ENCODE measurements around the gene WDR73. TPM values are rescaled to one million over a fixed set of nuclear protein-coding genes. Genes with fewer than 3 reads are reported as not detected.
"Not testable (repeated sequence)": the region's sequence is repeated elsewhere in the genome, so short reads cannot be mapped to it uniquely, and the experiment has no call there.

Gene WDR73
- total and polyA plus RNA-seq, 4 donors: 7.5 to 16.0 (median 10.1) TPM

- TF ChIP-seq RXRA (IDR thresholded peaks at IDR 0.05) (no peak), SP1 (IDR thresholded peaks at IDR 0.05) (no peak), HNF4G (IDR thresholded peaks at IDR 0.05) (no peak), TAF1 (conservative IDR thresholded peaks at IDR 0.05) (no peak)
Measured at GRCh38 chr15:84643838-84644237, 10.2 kb downstream of the WDR73 start (continued).

GRCh38 chr15:84642640-84643039 lies 11.4 kb downstream of the WDR73 start:
- 55% methylated on average over 2 of the region's 2 CpGs for WGBS
- DNase-seq (ENCODE audit: low spot score); H3K9me3 ChIP-seq (ENCODE audit: control insufficient read depth in 4 of 4, low read length in 3 of 4); H3K4me3 ChIP-seq (ENCODE audit: low read depth in 1 of 3, low read length in 3 of 3); H3K9ac ChIP-seq (ENCODE audit: low read depth in 1 of 2, low read length in 2 of 2); H3K27me3 ChIP-seq (ENCODE audit: control insufficient read depth in 4 of 4, insufficient read depth in 4 of 4, low read length in 3 of 4); H3K27ac ChIP-seq (ENCODE audit: low read depth in 1 of 2, low read length in 2 of 2); H3K4me1 ChIP-seq (ENCODE audit: control insufficient read depth in 4 of 4, insufficient read depth in 4 of 4, low read length in 3 of 4): not testable (repeated sequence)
- peaks cover 15 to 64% (median 55%) of the 10 kb centered on the region in 4 donors for H3K36me3 ChIP-seq (ENCODE audit: control insufficient read depth in 4 of 4, insufficient read depth in 3 of 4, low read depth in 1 of 4, low read length in 3 of 4)

- H3K4me3 ChIP-seq (ENCODE audit: low read depth in 1 of 3, low read length in 3 of 3); DNase-seq (ENCODE audit: low spot score); H3K4me1 ChIP-seq (ENCODE audit: control insufficient read depth in 4 of 4, insufficient read depth in 4 of 4, low read length in 3 of 4); H3K27ac ChIP-seq (ENCODE audit: low read depth in 1 of 2, low read length in 2 of 2); H3K9ac ChIP-seq (ENCODE audit: low read depth in 1 of 2, low read length in 2 of 2); H3K27me3 ChIP-seq (ENCODE audit: control insufficient read depth in 4 of 4, insufficient read depth in 4 of 4, low read length in 3 of 4); H3K9me3 ChIP-seq (ENCODE audit: control insufficient read depth in 4 of 4, low read length in 3 of 4): not testable (repeated sequence)
- WGBS: 97% methylated on average over 9 of the region's 9 CpGs
- peaks cover 15 to 59% (median 50%) of the 10 kb centered on the region in 4 donors for H3K36me3 ChIP-seq (ENCODE audit: control insufficient read depth in 4 of 4, insufficient read depth in 3 of 4, low read depth in 1 of 4, low read length in 3 of 4)
Measured at GRCh38 chr15:84641871-84642270, 12.2 kb downstream of the WDR73 start.

GRCh38 chr15:84638103-84638502 lies 16.0 kb downstream of the WDR73 start:
- TF ChIP-seq MAX (IDR thresholded peaks at IDR 0.05): peak; percentile 33
- no peak for TF ChIP-seq ZBTB33 (IDR thresholded peaks at IDR 0.05)
- peak; percentile 41 for TF ChIP-seq CTCF (IDR thresholded peaks at IDR 0.05; ENCODE audit: low read depth, low read length, missing input control)
- TF ChIP-seq RAD21 (IDR thresholded peaks at IDR 0.05): peak; percentile 80 to 82
- Histone ChIP-seq H3K27me3 (ENCODE audit: control insufficient read depth in 4 of 4, insufficient read depth in 4 of 4, low read length in 3 of 4) (no peaks in the 10 kb centered on the region), H3K9me3 (ENCODE audit: control insufficient read depth in 4 of 4, low read length in 3 of 4) (no peaks in the 10 kb centered on the region), H3K4me1 (ENCODE audit: control insufficient read depth in 4 of 4, insufficient read depth in 4 of 4, low read length in 3 of 4) (peaks cover 0 to 21% (median 12%) of the 10 kb centered on the region in 4 donors), H3K4me3 (ENCODE audit: low read depth in 1 of 3, low read length in 3 of 3) (no peak overlapping the region), H3K9ac (ENCODE audit: low read depth in 1 of 2, low read length in 2 of 2) (no peak overlapping the region), H3K36me3 (ENCODE audit: control insufficient read depth in 4 of 4, insufficient read depth in 3 of 4, low read depth in 1 of 4, low read length in 3 of 4) (peaks cover 10 to 34% (median 24%) of the 10 kb centered on the region in 4 donors), H3K27ac (ENCODE audit: low read depth in 1 of 2, low read length in 2 of 2) (no peak overlapping the region)
- WGBS: 67% methylated on average over 3 of the region's 3 CpGs
- DNase-seq (ENCODE audit: low spot score): no peak

All from liver (tissue), 9 donors.